ENCODE measurements around the gene NUP155. TPM values are rescaled to one million over a fixed set of nuclear protein-coding genes. Genes with fewer than 3 reads are reported as not detected.

The NUP155 gene
- 54.5 TPM for total RNA-seq

GRCh38 chr5:37370864-37371726 lies at the start of gene NUP155:
Gene NUP155, minus strand, starts transcription at chr5:37371106. Its CDS starts 129 bp downstream, at chr5:37370977.

GRCh38 chr5:37379100-37379628 lies 8.3 kb upstream of the NUP155 start, which contains the start of gene WDR70:
Gene WDR70, plus strand, starts transcription at chr5:37379318. Its CDS starts 50 bp downstream, at chr5:37379368.

GRCh38 chr5:37248970-37249814 lies 121.7 kb downstream of the NUP155 start, which contains the start of gene CPLANE1:
Gene CPLANE1, minus strand, starts transcription at chr5:37249376. Its CDS starts 1,678 bp downstream, at chr5:37247698.

Other genes with a start within 250 kb of the NUP155 start
- 72.5 TPM for gene CPLANE1, start 121.7 kb downstream of the NUP155 start, total RNA-seq
- 60.6 TPM for gene WDR70, start 8.2 kb upstream of the NUP155 start, total RNA-seq

All from camera-type eye (tissue), 1 donor.